Mesenchymal stem cell (in vitro differentiated cells and primary cell): ENCODE results near the gene ADH1C.
"Not testable (repeated sequence)": the region's sequence is repeated elsewhere in the genome, so short reads cannot be mapped to it uniquely, and the experiment has no call there.

Experiments
- DNase-seq: peaks from one replicate; pipeline ENCODE4 v3.0.0-alpha.2; 2013
- H2AFZ ChIP-seq: one replicate; pipeline ENCODE4 v1.6.1; 2013; ENCODE audit warnings: low read depth, mild to moderate bottlenecking, control low read depth, inconsistent platforms, low read length, moderate library complexity
- H2AK5ac ChIP-seq: 2 replicates; pipeline ENCODE4 v1.6.1; 2013; ENCODE audit warnings: low read length, moderate library complexity, mild to moderate bottlenecking, inconsistent platforms; ENCODE audit not compliant: severe bottlenecking
- H2BK120ac ChIP-seq: one replicate; pipeline ENCODE4 v1.6.1; 2013; ENCODE audit warnings: low read depth, mild to moderate bottlenecking, inconsistent platforms, low read length, moderate library complexity
- H2BK12ac ChIP-seq, 2 experiments: one replicate each; pipeline ENCODE4 v1.6.1; 2013; ENCODE audit warnings: inconsistent platforms in 2 of 2, low read length in 2 of 2, mild to moderate bottlenecking in 2 of 2, moderate library complexity in 2 of 2, control low read depth in 1 of 2
- H2BK15ac ChIP-seq: one replicate; pipeline ENCODE4 v1.6.1; 2013; ENCODE audit warnings: mild to moderate bottlenecking, low read depth, inconsistent platforms; ENCODE audit not compliant: poor library complexity, severe bottlenecking
- H2BK5ac ChIP-seq: 2 replicates; pipeline ENCODE4 v1.6.1; 2013; ENCODE audit warnings: low read depth, mild to moderate bottlenecking, low read length, control low read depth, inconsistent platforms; ENCODE audit not compliant: poor library complexity, severe bottlenecking
- H3K14ac ChIP-seq, 2 experiments: one replicate each; pipeline ENCODE4 v1.6.1; 2013; ENCODE audit warnings: inconsistent platforms in 2 of 2, low read length in 2 of 2, control low read depth in 1 of 2, mild to moderate bottlenecking in 1 of 2, moderate library complexity in 1 of 2
- H3K18ac ChIP-seq, 2 experiments: one replicate each; pipeline ENCODE4 v1.6.1; 2013; ENCODE audit warnings: inconsistent platforms in 2 of 2, low read length in 2 of 2, control low read depth in 1 of 2, low read depth in 1 of 2, mild to moderate bottlenecking in 1 of 2
- H3K23ac ChIP-seq, 2 experiments: one replicate each; pipeline ENCODE4 v1.6.1; 2013; ENCODE audit warnings: inconsistent platforms in 2 of 2, low read length in 2 of 2, mild to moderate bottlenecking in 2 of 2, moderate library complexity in 2 of 2, control low read depth in 1 of 2
- H3K27ac ChIP-seq: 2 replicates; pipeline ENCODE4 v1.5.1; 2013; ENCODE audit warnings: mild to moderate bottlenecking, moderate library complexity, low read length, control low read depth, inconsistent platforms; ENCODE audit not compliant: poor library complexity, severe bottlenecking
- H3K27me3 ChIP-seq, 2 experiments: 2 replicates each; pipeline versions ENCODE4 v1.6.1 to v1.7.0; 2013; ENCODE audit warnings: low read length in 2 of 2, mild to moderate bottlenecking in 2 of 2, moderate library complexity in 2 of 2, control low read depth in 1 of 2, inconsistent platforms in 1 of 2; ENCODE audit not compliant: control insufficient read depth in 1 of 2, insufficient read depth in 1 of 2
- H3K36me3 ChIP-seq, 2 experiments: 2 replicates each; pipeline versions ENCODE4 v1.6.1 to v1.7.0; 2013; ENCODE audit warnings: low read length in 2 of 2, control low read depth in 1 of 2, inconsistent platforms in 1 of 2, low read depth in 1 of 2, mild to moderate bottlenecking in 1 of 2; ENCODE audit not compliant: insufficient read depth in 2 of 2, control insufficient read depth in 1 of 2
- H3K4ac ChIP-seq, 2 experiments: one replicate each; pipeline ENCODE4 v1.6.1; 2013; ENCODE audit warnings: inconsistent platforms in 2 of 2, low read length in 2 of 2, mild to moderate bottlenecking in 2 of 2, moderate library complexity in 2 of 2, control low read depth in 1 of 2, low read depth in 1 of 2
- H3K4me1 ChIP-seq: 2 replicates; pipeline ENCODE4 v1.6.1; 2013; ENCODE audit warnings: low read depth, low read length, control low read depth; ENCODE audit not compliant: control insufficient read depth, insufficient read depth
- H3K4me2 ChIP-seq: 2 replicates; pipeline ENCODE4 v1.6.1; 2013; ENCODE audit warnings: low read length, mild to moderate bottlenecking, inconsistent platforms; ENCODE audit not compliant: poor library complexity, severe bottlenecking
- H3K4me3 ChIP-seq, 2 experiments: 2 replicates each; pipeline versions ENCODE4 v1.5.1 to v1.7.0; 2013; ENCODE audit warnings: low read length in 2 of 2, mild to moderate bottlenecking in 2 of 2, control low read depth in 1 of 2, low read depth in 1 of 2; ENCODE audit not compliant: insufficient read depth in 1 of 2
- H3K79me1 ChIP-seq: replicated peaks from 2 replicates; pipeline ENCODE4 v1.6.1; 2013; ENCODE audit warnings: mild to moderate bottlenecking, control low read depth, low read length, inconsistent platforms; ENCODE audit not compliant: poor library complexity, severe bottlenecking
- H3K9ac ChIP-seq: 2 replicates; pipeline ENCODE4 v1.7.0; 2013; ENCODE audit warnings: mild to moderate bottlenecking, low read length, moderate library complexity
- H3K9me3 ChIP-seq: 2 replicates; pipeline ENCODE4 v1.7.0; 2013; ENCODE audit warnings: mild to moderate bottlenecking, low read length; ENCODE audit not compliant: control insufficient read depth
- H4K8ac ChIP-seq: one replicate; pipeline ENCODE4 v1.6.1; 2013; ENCODE audit warnings: inconsistent platforms, mild to moderate bottlenecking, low read length, moderate library complexity
- H4K91ac ChIP-seq: one replicate; pipeline ENCODE4 v1.6.1; 2013; ENCODE audit warnings: mild to moderate bottlenecking, low read length, inconsistent platforms
- WGBS: methylation state at CpG from one replicate; pipeline ENCODE4 v1.1.7; 2013; ENCODE audit warnings: mixed read lengths; 5-methylcytosine and 5-hydroxymethylcytosine counted together

Gene ADH1C

GRCh38 chr4:99359480-99360204 lies 7.1 kb upstream of the ADH1C start:
- H2AFZ ChIP-seq = no peak overlapping the region
- H3K18ac ChIP-seq = no peak overlapping the region
- H3K9ac ChIP-seq = no peak overlapping the region
- H3K4me2 ChIP-seq = no peak overlapping the region
- no peaks in the 10 kb centered on the region for H3K4me1 ChIP-seq
- no peak overlapping the region for H4K8ac ChIP-seq
- no peak overlapping the region for H3K4ac ChIP-seq
- no peak overlapping the region for H2BK5ac ChIP-seq
- H3K79me1 ChIP-seq = no peaks in the 10 kb centered on the region
- H2BK12ac ChIP-seq = no peak overlapping the region
- no peak overlapping the region for H4K91ac ChIP-seq
- H2BK120ac ChIP-seq = no peak overlapping the region
- H3K4me3 ChIP-seq = no peak overlapping the region
- no peak overlapping the region for H3K23ac ChIP-seq
- H3K27ac ChIP-seq = no peak overlapping the region
- H3K9me3 ChIP-seq = peaks cover 1% of the 10 kb centered on the region
- no peak overlapping the region for H2BK15ac ChIP-seq
- no peak for DNase-seq
- H3K36me3 ChIP-seq = no peaks in the 10 kb centered on the region
- WGBS = 87% methylated on average over 26 of the region's 27 CpGs
- H3K27me3 ChIP-seq = no peaks in the 10 kb centered on the region
- H3K14ac ChIP-seq = no peak overlapping the region
- H2AK5ac ChIP-seq = no peak overlapping the region

- no peak overlapping the region for H3K23ac ChIP-seq
- no peak overlapping the region for H3K27ac ChIP-seq
- H2BK5ac ChIP-seq = no peak overlapping the region
- H2AK5ac ChIP-seq = no peak overlapping the region
- H2AFZ ChIP-seq = no peak overlapping the region
- no peak overlapping the region for H3K9ac ChIP-seq
- H3K27me3 ChIP-seq = no peaks in the 10 kb centered on the region
- no peaks in the 10 kb centered on the region for H3K4me1 ChIP-seq
- no peak overlapping the region for H3K4me3 ChIP-seq
- no peak overlapping the region for H3K4ac ChIP-seq
- H2BK12ac ChIP-seq = no peak overlapping the region
- 42% methylated on average over 2 of the region's 2 CpGs for WGBS
- H3K18ac ChIP-seq = no peak overlapping the region
- no peak overlapping the region for H4K91ac ChIP-seq
- H3K4me2 ChIP-seq = no peak overlapping the region
- DNase-seq = no peak
- no peak overlapping the region for H3K14ac ChIP-seq
- H4K8ac ChIP-seq = no peak overlapping the region
- no peaks in the 10 kb centered on the region for H3K79me1 ChIP-seq
- H3K36me3 ChIP-seq = no peaks in the 10 kb centered on the region
- no peak overlapping the region for H2BK120ac ChIP-seq
- peaks cover 4% of the 10 kb centered on the region for H3K9me3 ChIP-seq
- H2BK15ac ChIP-seq = no peak overlapping the region
Measured at GRCh38 chr4:99357948-99358347, 5.4 kb upstream of the ADH1C start.

- Histone ChIP-seq H2BK15ac (no peak overlapping the region), H2AFZ (no peak overlapping the region), H2BK5ac (no peak overlapping the region), H4K91ac (no peak overlapping the region), H3K18ac (no peak overlapping the region), H3K9me3 (peaks cover 4% of the 10 kb centered on the region), H3K23ac (no peak overlapping the region), H3K4ac (no peak overlapping the region), H2BK12ac (no peak overlapping the region), H2BK120ac (no peak overlapping the region), H4K8ac (no peak overlapping the region), H3K36me3 (no peaks in the 10 kb centered on the region), H3K27ac (no peak overlapping the region), H3K9ac (no peak overlapping the region), H3K79me1 (no peaks in the 10 kb centered on the region), H3K4me1 (no peaks in the 10 kb centered on the region), H3K14ac (no peak overlapping the region), H3K4me2 (no peak overlapping the region), H3K27me3 (no peaks in the 10 kb centered on the region), H3K4me3 (no peak overlapping the region), H2AK5ac (no peak overlapping the region)
- DNase-seq = no peak
- 88% methylated on average over 1 of the region's 1 CpG for WGBS
Measured at GRCh38 chr4:99356992-99357391, 4.4 kb upstream of the ADH1C start.

GRCh38 chr4:99356149-99356548 lies 3.6 kb upstream of the ADH1C start:
- H2AK5ac ChIP-seq, H3K4me2 ChIP-seq, H2BK5ac ChIP-seq, H2BK120ac ChIP-seq, H2AFZ ChIP-seq, H3K14ac ChIP-seq, H3K23ac ChIP-seq, H3K36me3 ChIP-seq, H3K27me3 ChIP-seq, H3K9me3 ChIP-seq, H3K4me1 ChIP-seq, H2BK12ac ChIP-seq, H3K79me1 ChIP-seq, H4K8ac ChIP-seq, H2BK15ac ChIP-seq, H4K91ac ChIP-seq, H3K4ac ChIP-seq, H3K27ac ChIP-seq, DNase-seq, H3K9ac ChIP-seq, H3K18ac ChIP-seq, H3K4me3 ChIP-seq: not testable (repeated sequence)
- WGBS = 76% methylated on average over 9 of the region's 10 CpGs
